GM23248 (cell line): ENCODE data around the gene EXOC6. TPM values are rescaled to one million over a fixed set of nuclear protein-coding genes. Genes with fewer than 3 reads are reported as not detected.

Experiments used
- DNase-seq: peaks from one replicate; pipeline ENCODE4 v3.0.0-alpha.2; 2015
- H2AFZ ChIP-seq: fragments of 200-600 bp; sonication (generic); 2 replicates; pipeline ENCODE4 v1.6.1; 2016; ENCODE audit warnings: antibody characterized with exemption
- H3F3A ChIP-seq: fragments of 200-600 bp; sonication (generic); 2 replicates; pipeline ENCODE4 v1.6.1; 2016; ENCODE audit warnings: mild to moderate bottlenecking, antibody characterized with exemption, mixed run types; ENCODE audit not compliant: insufficient read depth
- H3K27ac ChIP-seq: fragments of 200-600 bp; sonication (generic); 2 replicates; pipeline ENCODE4 v1.5.1; 2016; ENCODE audit warnings: mild to moderate bottlenecking
- H3K27me3 ChIP-seq: fragments of 200-600 bp; sonication (generic); replicated peaks from 2 replicates; pipeline ENCODE4 v1.6.1; 2016; ENCODE audit warnings: mild to moderate bottlenecking; ENCODE audit not compliant: insufficient read depth
- H3K36me3 ChIP-seq: fragments of 200-600 bp; sonication (generic); 2 replicates; pipeline ENCODE4 v1.6.1; 2016; ENCODE audit warnings: low read depth, mild to moderate bottlenecking
- H3K4me1 ChIP-seq: fragments of 200-600 bp; sonication (generic); 2 replicates; pipeline ENCODE4 v1.6.1; 2016; ENCODE audit warnings: mild to moderate bottlenecking; ENCODE audit not compliant: insufficient read depth
- H3K4me2 ChIP-seq: fragments of 200-600 bp; sonication (generic); one replicate; pipeline ENCODE4 v1.6.1; 2016; ENCODE audit warnings: mild to moderate bottlenecking; ENCODE audit not compliant: unreplicated experiment
- H3K4me3 ChIP-seq: fragments of 200-600 bp; sonication (generic); 2 replicates; pipeline ENCODE4 v1.5.1; 2016; ENCODE audit warnings: mild to moderate bottlenecking
- H3K79me2 ChIP-seq: fragments of 200-600 bp; sonication (generic); 2 replicates; pipeline ENCODE4 v1.6.1; 2016; ENCODE audit warnings: mild to moderate bottlenecking; ENCODE audit not compliant: insufficient read depth
- H3K9ac ChIP-seq: fragments of 200-600 bp; sonication (generic); 2 replicates; pipeline ENCODE4 v1.6.1; 2016; ENCODE audit warnings: mild to moderate bottlenecking
- H3K9me2 ChIP-seq: fragments of 200-600 bp; sonication (generic); 2 replicates; pipeline ENCODE4 v1.6.1; 2016; ENCODE audit warnings: mixed run types, mild to moderate bottlenecking, moderate library complexity; ENCODE audit not compliant: insufficient read depth
- H3K9me3 ChIP-seq: fragments of 200-600 bp; sonication (generic); one replicate; pipeline ENCODE4 v1.6.1; 2017; ENCODE audit warnings: low read depth
- H4K20me1 ChIP-seq: fragments of 200-600 bp; sonication (generic); 2 replicates; pipeline ENCODE4 v1.6.0; 2016; ENCODE audit not compliant: insufficient read depth
- EZH2 ChIP-seq: fragments of 200-600 bp; sonication (generic); IDR thresholded peaks from 2 replicates; pipeline ENCODE4 v1.6.1; 2018; ENCODE audit warnings: antibody characterized with exemption, mild to moderate bottlenecking; ENCODE audit not compliant: insufficient read depth, poor library complexity, severe bottlenecking
- EZH2phosphoT487 ChIP-seq: fragments of 200-600 bp; sonication (generic); IDR thresholded peaks from 2 replicates; pipeline ENCODE4 v1.6.1; 2018; ENCODE audit warnings: antibody characterized with exemption, moderate library complexity, mild to moderate bottlenecking, low read depth; ENCODE audit not compliant: insufficient read depth
- WGBS, 2 experiments: methylation state at CpG; one replicate each; pipeline ENCODE4 v1.1.6; 2015 to 2017; ENCODE audit warnings: low lambda C conversion rate in 2 of 2, low coverage in 1 of 2; ENCODE audit errors: missing lambda C conversion rate in 2 of 2; 5-methylcytosine and 5-hydroxymethylcytosine counted together
- in situ Hi-C: fragments of 300-500 bp; cut with MboI; formaldehyde crosslinking; loops from 2 replicates; pipeline ENCODE4 v1.15.0; 2020
- polyA plus RNA-seq: library from polyadenylated mRNA; unstranded; fragments of >200 nt; fragmentation: Nextera tagmentation; extraction: Ambion mirVana; gene quantifications from 2 replicates; pipeline ENCODE4 v1.2.1, GENCODE V29; 2016
- total RNA-seq: library from RNA; depleted of rRNA; stranded (reverse); fragments of >200 nt; shearing (Covaris generic); gene quantifications from 2 replicates; pipeline ENCODE4 v1.2.3, GENCODE V29; 2014

EXOC6 gene
- total and polyA plus RNA-seq, 2 experiments from 2014 or later: 2.0 to 3.4 TPM

- TF ChIP-seq EZH2phosphoT487: no peak
- in situ Hi-C loops: loop anchor here (5.0 to 25.0 kb wide), 2 partner anchors 204 to 424 kb away; no protein-coding TSS in a partner anchor
- no peak overlapping the region for H3K27ac ChIP-seq
- DNase-seq: no peak
- H3K4me1 ChIP-seq: no peaks in the 10 kb centered on the region
- H3K4me3 ChIP-seq: no peak overlapping the region
- H3K79me2 ChIP-seq: no peaks in the 10 kb centered on the region
- H2AFZ ChIP-seq: no peak overlapping the region
- no peaks in the 10 kb centered on the region for H4K20me1 ChIP-seq
- 37 to 47% methylated on average over 4 of the region's 4 CpGs for WGBS, 2 experiments
- no peaks in the 10 kb centered on the region for H3K9me3 ChIP-seq
- H3K9ac ChIP-seq: no peak overlapping the region
- H3K9me2 ChIP-seq: no peaks in the 10 kb centered on the region
- no peaks in the 10 kb centered on the region for H3F3A ChIP-seq
- no peaks in the 10 kb centered on the region for H3K36me3 ChIP-seq
- no peak overlapping the region for H3K4me2 ChIP-seq
- H3K27me3 ChIP-seq: no peaks in the 10 kb centered on the region; the same call in 1 of the 2 replicates
Measured at GRCh38 chr10:93088466-93088865, 240.1 kb downstream of the EXOC6 start.

- Histone ChIP-seq H3K4me2 (no peak overlapping the region), H2AFZ (no peak overlapping the region), H3K27ac (no peak overlapping the region), H3F3A (no peaks in the 10 kb centered on the region), H3K4me1 (no peaks in the 10 kb centered on the region), H3K9me2 (no peaks in the 10 kb centered on the region), H3K9ac (no peak overlapping the region), H4K20me1 (no peaks in the 10 kb centered on the region), H3K27me3 (no peaks in the 10 kb centered on the region; the same call in 1 of the 2 replicates), H3K79me2 (no peaks in the 10 kb centered on the region), H3K9me3 (no peaks in the 10 kb centered on the region), H3K4me3 (no peak overlapping the region), H3K36me3 (no peaks in the 10 kb centered on the region)
- no peak for DNase-seq
- in situ Hi-C loops: loop anchor here (25.0 kb wide), 1 partner anchor 422 kb away; no protein-coding TSS in a partner anchor
- TF ChIP-seq EZH2: no peak
- no peak for TF ChIP-seq EZH2phosphoT487
- whole genome bisulfite sequencing, 2 experiments: 80 to 83% methylated on average over 2 of the region's 2 CpGs
Measured at GRCh38 chr10:93090619-93091018, 242.3 kb downstream of the EXOC6 start.

- no peaks in the 10 kb centered on the region for H3K79me2 ChIP-seq
- no peak overlapping the region for H3K4me2 ChIP-seq
- H3K4me3 ChIP-seq: no peak overlapping the region
- no peaks in the 10 kb centered on the region for H3F3A ChIP-seq
- H3K9ac ChIP-seq: no peak overlapping the region
- no peaks in the 10 kb centered on the region for H3K36me3 ChIP-seq
- no peak for DNase-seq
- in situ Hi-C loops: loop anchor here (25.0 kb wide), 1 partner anchor 420 kb away; no protein-coding TSS in a partner anchor
- no peaks in the 10 kb centered on the region for H3K9me3 ChIP-seq
- no peaks in the 10 kb centered on the region for H3K9me2 ChIP-seq
- H3K27ac ChIP-seq: no peak overlapping the region
- no peaks in the 10 kb centered on the region for H3K4me1 ChIP-seq
- H2AFZ ChIP-seq: no peak overlapping the region
- WGBS, 2 experiments: 81 to 88% methylated on average over 3 of the region's 3 CpGs
- H3K27me3 ChIP-seq: no peaks in the 10 kb centered on the region; the same call in 1 of the 2 replicates
- H4K20me1 ChIP-seq: no peaks in the 10 kb centered on the region
- no peak for TF ChIP-seq EZH2
- no peak for TF ChIP-seq EZH2phosphoT487
Measured at GRCh38 chr10:93091960-93092359, 243.6 kb downstream of the EXOC6 start.

GRCh38 chr10:93095225-93095624 is 246.9 kb downstream of the EXOC6 start:
- H3K27me3 ChIP-seq: no peaks in the 10 kb centered on the region
- H3K9me3 ChIP-seq: no peaks in the 10 kb centered on the region
- H3K9me2 ChIP-seq: no peaks in the 10 kb centered on the region
- no peak overlapping the region for H3K4me2 ChIP-seq
- no peaks in the 10 kb centered on the region for H3K4me1 ChIP-seq
- no peaks in the 10 kb centered on the region for H4K20me1 ChIP-seq
- H3K27ac ChIP-seq: no peak overlapping the region
- TF ChIP-seq EZH2 (no peak), EZH2phosphoT487 (no peak)
- no peak overlapping the region for H3K4me3 ChIP-seq
- H3K36me3 ChIP-seq: no peaks in the 10 kb centered on the region
- no peak overlapping the region for H3K9ac ChIP-seq
- no peaks in the 10 kb centered on the region for H3F3A ChIP-seq
- no peak overlapping the region for H2AFZ ChIP-seq
- in situ Hi-C loops: loop anchor here (25.0 kb wide), 1 partner anchor 417 kb away; no protein-coding TSS in a partner anchor
- 67 to 84% methylated on average over 1 of the region's 1 CpG for WGBS, 2 experiments
- no peaks in the 10 kb centered on the region for H3K79me2 ChIP-seq
- DNase-seq: no peak

GRCh38 chr10:93096901-93097300 is 248.6 kb downstream of the EXOC6 start:
- Histone ChIP-seq H3K79me2 (no peaks in the 10 kb centered on the region), H4K20me1 (no peaks in the 10 kb centered on the region), H3K4me3 (no peak overlapping the region), H3K36me3 (no peaks in the 10 kb centered on the region), H3K27me3 (no peaks in the 10 kb centered on the region), H3K9me2 (no peaks in the 10 kb centered on the region), H3K4me2 (no peak overlapping the region), H3K4me1 (no peaks in the 10 kb centered on the region), H3K9ac (no peak overlapping the region), H3F3A (no peaks in the 10 kb centered on the region), H3K27ac (no peak overlapping the region), H2AFZ (no peak overlapping the region), H3K9me3 (no peaks in the 10 kb centered on the region)
- DNase-seq: no peak
- in situ Hi-C loops: loop anchor here (25.0 kb wide), 1 partner anchor 415 kb away; no protein-coding TSS in a partner anchor
- TF ChIP-seq EZH2 (no peak), EZH2phosphoT487 (no peak)
- 47 to 51% methylated on average over 5 of the region's 5 CpGs for WGBS, 2 experiments
